A549 (cell line): ENCODE results near the gene SLC44A2. TPM values are rescaled to one million over a fixed set of nuclear protein-coding genes. Genes with fewer than 3 reads are reported as not detected.
A peak's percentile ranks its signal among the peaks of the same experiment; 100 is the strongest.

Source experiments
- ATAC-seq, 2 experiments: fragments of 200-7000 bp in 1 of 2; fragments of >200 bp in 1 of 2; cut with Nextera tagmentation in 1 of 2; cut with Tn5 transposase in 1 of 2; 3 replicates each; pipeline versions ENCODE4 v1.8.0 to v1.9.1; 2018 to 2020; ENCODE audit warnings: mild to moderate bottlenecking in 1 of 2, moderate library complexity in 1 of 2
- CTCF ChIA-PET: fragments of 300-600 bp; sonication (Branson Sonifier 250); formaldehyde crosslinking; extraction: SDS; loops from one replicate; lab custom pipeline; 2021; ENCODE audit warnings: antibody characterized with exemption, inconsistent platforms; lab: Yijun Ruan, JAX
- POLR2A ChIA-PET: fragments of 350-600 bp; formaldehyde crosslinking; extraction: SDS; loops from one replicate; lab custom pipeline; 2021; ENCODE audit warnings: antibody characterized with exemption, inconsistent platforms; lab: Yijun Ruan, JAX
- DNase-seq, 2 experiments: peaks; one replicate each; pipeline versions ENCODE4 v3.0.0 to v3.0.0-alpha.2; 2011 to 2016; ENCODE audit warnings: low read depth in 1 of 2, low spot score in 1 of 2
- FAIRE-seq: peaks from 2 replicates; lab custom pipeline; 2011; peaks lifted over from hg19 to GRCh38; lab: Jason Lieb, UNC
- H3K27ac ChIP-seq, 2 experiments: fragments of >200 bp; sonication (Bioruptor Twin); formaldehyde crosslinking; 3 replicates each; pipeline ENCODE4 v1.5.1; 2016 to 2017
- H3K4me1 ChIP-seq: fragments of >200 bp; sonication (Bioruptor Twin); formaldehyde crosslinking; 3 replicates; pipeline ENCODE4 v1.6.1; 2016
- H3K4me2 ChIP-seq: fragments of >200 bp; sonication (Bioruptor Twin); formaldehyde crosslinking; 3 replicates; pipeline ENCODE4 v1.6.1; 2016
- H3K4me3 ChIP-seq: fragments of >200 bp; sonication (Bioruptor Twin); formaldehyde crosslinking; 3 replicates; pipeline ENCODE4 v1.5.1; 2016
- H3K9me3 ChIP-seq: fragments of >200 bp; sonication (Bioruptor Twin); formaldehyde crosslinking; 3 replicates; pipeline ENCODE4 v1.6.1; 2016
- BHLHE40 ChIP-seq: IDR thresholded peaks from 2 replicates; pipeline ENCODE4 v1.6.1; 2012; ENCODE audit warnings: low read depth, low read length, inconsistent platforms
- CBX8 ChIP-seq: fragments of 200-600 bp; sonication (generic); IDR thresholded peaks from 2 replicates; pipeline ENCODE4 v1.6.1; 2016
- CEBPB ChIP-seq, 2 experiments: fragments of >200 bp in 1 of 2; sonication (Bioruptor Twin) in 1 of 2; formaldehyde crosslinking in 1 of 2; IDR thresholded peaks; 2 replicates each; pipeline ENCODE4 v1.6.1; 2012 to 2016
- EHF ChIP-seq: fragments of 250-450 bp; sonication (Bioruptor Pico); IDR thresholded peaks from 2 replicates; pipeline ENCODE4 v1.5.0; 2020; ENCODE audit warnings: mild to moderate bottlenecking
- FOSL2 ChIP-seq, 2 experiments: fragments of 450-650 bp in 1 of 2; fragments of >200 bp in 1 of 2; sonication (Bioruptor Twin) in 1 of 2; formaldehyde crosslinking; IDR thresholded peaks; 2 replicates each; pipeline versions ENCODE4 v1.5.0 to v1.6.1; 2016 to 2020; ENCODE audit warnings: mild to moderate bottlenecking in 1 of 2, moderate library complexity in 1 of 2
- FOXS1 ChIP-seq: fragments of 250-450 bp; sonication (Bioruptor Pico); IDR thresholded peaks from 2 replicates; pipeline ENCODE4 v1.5.0; 2020; ENCODE audit warnings: mild to moderate bottlenecking, moderate library complexity
- HEYL ChIP-seq: fragments of 250-450 bp; sonication (Bioruptor Pico); IDR thresholded peaks from 2 replicates; pipeline ENCODE4 v1.8.0; 2021; ENCODE audit warnings: mild to moderate bottlenecking, moderate library complexity
- HOXA7 ChIP-seq: fragments of 250-450 bp; sonication (Bioruptor Pico); IDR thresholded peaks from 2 replicates; pipeline ENCODE4 v1.5.0; 2020; ENCODE audit warnings: mild to moderate bottlenecking, moderate library complexity
- MAX ChIP-seq: IDR thresholded peaks from 2 replicates; pipeline ENCODE4 v1.6.1; 2012
- POLR2AphosphoS2 ChIP-seq: conservative IDR thresholded peaks from 2 replicates; pipeline ENCODE4 v1.6.1; 2012; ENCODE audit warnings: low read length, improper control_type of control experiment, inconsistent platforms
- RAD21 ChIP-seq, 2 experiments: fragments of >200 bp in 1 of 2; sonication (Bioruptor Twin) in 1 of 2; formaldehyde crosslinking in 1 of 2; IDR thresholded peaks in 1 of 2; conservative IDR thresholded peaks in 1 of 2; 2 replicates in 1 of 2; 3 replicates in 1 of 2; pipeline ENCODE4 v1.6.1; 2012 to 2018; ENCODE audit warnings: inconsistent platforms in 1 of 2
- RARB ChIP-seq: fragments of 250-450 bp; sonication (Bioruptor Pico); IDR thresholded peaks from 2 replicates; pipeline ENCODE4 v1.8.0; 2021; ENCODE audit warnings: mild to moderate bottlenecking, moderate library complexity
- SREBF2 ChIP-seq: fragments of 450-650 bp; IDR thresholded peaks from 2 replicates; pipeline ENCODE4 v1.6.1; 2014; ENCODE audit warnings: mild to moderate bottlenecking, moderate library complexity
- ZNF302 ChIP-seq: fragments of 250-450 bp; sonication (Bioruptor Pico); IDR thresholded peaks from 2 replicates; pipeline ENCODE4 v1.9.0; 2021; ENCODE audit warnings: inconsistent platforms, mild to moderate bottlenecking, moderate library complexity
- ZSCAN20 ChIP-seq: fragments of 250-450 bp; sonication (Bioruptor Pico); IDR thresholded peaks from 2 replicates; pipeline ENCODE4 v1.8.0; 2022; ENCODE audit warnings: mild to moderate bottlenecking, moderate library complexity
- WGBS: methylation state at CpG from one replicate; pipeline ENCODE4 v1.1.6; 2017; ENCODE audit errors: missing lambda C conversion rate; 5-methylcytosine and 5-hydroxymethylcytosine counted together
- polyA plus RNA-seq, 4 experiments: library from polyadenylated mRNA; depleted of rRNA in 3 of 4; stranded (reverse); fragments of >200 nt; fragmentation: RNase III in 1 of 4; extraction: RNeasy Plus Mini Kit Qiagen cat#74134 plus additional on column Dnase treatment in 1 of 4; gene quantifications; 2 replicates in 3 of 4; 3 replicates in 1 of 4; pipeline ENCODE4 v1.2.3, GENCODE V29; 2011 to 2017

Gene SLC44A2
- polyA plus RNA-seq, 2 of the 4 experiments (the other 2 are of a cell fraction), result 8.3 TPM

- Histone ChIP-seq H3K4me3 (no peak overlapping the region), H3K27ac (no peak overlapping the region), H3K4me2 (no peak overlapping the region), H3K9me3 (no peaks in the 10 kb centered on the region), H3K4me1 (peaks cover 9% of the 10 kb centered on the region; the same call in 1 of the 3 replicates)
- ATAC-seq, result no peak
- ChIA-PET POLR2A (no interaction called here), CTCF (interaction anchor here (0.8 to 1.6 kb wide), 3 partner anchors 17 to 111 kb away, joined by 3 to 9 read pairs (median 6); no protein-coding TSS in a partner anchor)
- FAIRE-seq, result no peak
- DNase-seq, result no peak
- WGBS, result no CpG with 5 or more reads among the region's 5 CpGs
- TF ChIP-seq EHF (CRISPR knock-in tag), result no peak
- no peak for TF ChIP-seq ZSCAN20 (CRISPR knock-in tag)
- no peak for TF ChIP-seq BHLHE40
- no peak for TF ChIP-seq RAD21 (conservative IDR thresholded peaks at IDR 0.05 in 1 of 2, IDR thresholded peaks at IDR 0.05 in 1 of 2)
- no peak for TF ChIP-seq FOSL2 (IDR thresholded peaks at IDR 0.05)
- TF ChIP-seq FOSL2 (CRISPR knock-in tag; IDR thresholded peaks at IDR 0.05), result no peak
- TF ChIP-seq CEBPB (IDR thresholded peaks at IDR 0.05), result no peak
- TF ChIP-seq FOXS1, result no peak
- no peak for TF ChIP-seq RARB (CRISPR knock-in tag)
- TF ChIP-seq HEYL (CRISPR knock-in tag), result no peak
- no peak for TF ChIP-seq SREBF2
- no peak for TF ChIP-seq ZNF302 (CRISPR knock-in tag)
- no peak for TF ChIP-seq HOXA7 (CRISPR knock-in tag)
- TF ChIP-seq MAX, result no peak
- TF ChIP-seq CBX8, result no peak
Observed at GRCh38 chr19:10691883-10692282, 66.5 kb downstream of the SLC44A2 start.

GRCh38 chr19:10692673-10693264 lies 67.4 kb downstream of the SLC44A2 start:
- FAIRE-seq (no peak), ATAC-seq (no peak)
- no peak overlapping the region for H3K27ac ChIP-seq
- 79% methylated on average over 3 of the region's 5 CpGs for WGBS
- CTCF ChIA-PET, result interaction anchor here (0.8 to 1.6 kb wide), 5 partner anchors 11 to 120 kb away, joined by 3 to 9 read pairs (median 3); no protein-coding TSS in a partner anchor
- TF ChIP-seq POLR2AphosphoS2 (0 out of 2 replicates have a peak, but pooled peaks have one; percentile 5), CBX8 (no peak)
- TF ChIP-seq, all 56 proteins: peak for 1
- Histone ChIP-seq H3K4me2 (no peak overlapping the region), H3K4me3 (no peak overlapping the region), H3K4me1 (peaks cover 9% of the 10 kb centered on the region; the same call in 1 of the 3 replicates), H3K9me3 (no peaks in the 10 kb centered on the region)
- POLR2A ChIA-PET, result no interaction called here
- no peak for DNase-seq

Other genes starting within 250 kb of the SLC44A2 start
- gene TYK2, start 245.0 kb upstream of the SLC44A2 start, polyA plus RNA-seq (2011; rRNA removed), result 17.0 and 41.4 TPM in 2 replicates
- 51.9 to 65.6 TPM (median 57.1 TPM) in 3 replicates for gene TYK2, start 245.0 kb upstream of the SLC44A2 start, polyA plus RNA-seq (2017; fragmentation: RNase III; extraction: RNeasy Plus Mini Kit Qiagen cat#74134 plus additional on column Dnase treatment)
- 125 and 152 TPM in 2 replicates for gene CDC37, start 222.0 kb upstream of the SLC44A2 start, polyA plus RNA-seq (2011; rRNA removed)
- gene CDC37, start 222.0 kb upstream of the SLC44A2 start, polyA plus RNA-seq (2017; fragmentation: RNase III; extraction: RNeasy Plus Mini Kit Qiagen cat#74134 plus additional on column Dnase treatment), result 214 to 236 TPM (median 220 TPM) in 3 replicates
- gene PDE4A, start 205.0 kb upstream of the SLC44A2 start, polyA plus RNA-seq (2011; rRNA removed), result 1.2 and 2.2 TPM in 2 replicates
- gene PDE4A, start 205.0 kb upstream of the SLC44A2 start, polyA plus RNA-seq (2017; fragmentation: RNase III; extraction: RNeasy Plus Mini Kit Qiagen cat#74134 plus additional on column Dnase treatment), result 3.7 to 3.9 TPM (median 3.9 TPM) in 3 replicates
- gene KEAP1, start 122.2 kb upstream of the SLC44A2 start, polyA plus RNA-seq (2011; rRNA removed), result 49.3 and 60.6 TPM in 2 replicates
- gene KEAP1, start 122.2 kb upstream of the SLC44A2 start, polyA plus RNA-seq (2017; fragmentation: RNase III; extraction: RNeasy Plus Mini Kit Qiagen cat#74134 plus additional on column Dnase treatment), result 67.7 to 73.6 TPM (median 72.1 TPM) in 3 replicates
- 0.99 and 2.1 TPM in 2 replicates for gene S1PR5, start 108.1 kb upstream of the SLC44A2 start, polyA plus RNA-seq (2011; rRNA removed)
- 3.0 to 3.8 TPM (median 3.1 TPM) in 3 replicates for gene S1PR5, start 108.1 kb upstream of the SLC44A2 start, polyA plus RNA-seq (2017; fragmentation: RNase III; extraction: RNeasy Plus Mini Kit Qiagen cat#74134 plus additional on column Dnase treatment)
- 6.9 and 7.3 TPM in 2 replicates for gene ATG4D, start 81.6 kb upstream of the SLC44A2 start, polyA plus RNA-seq (2011; rRNA removed)
- gene ATG4D, start 81.6 kb upstream of the SLC44A2 start, polyA plus RNA-seq (2017; fragmentation: RNase III; extraction: RNeasy Plus Mini Kit Qiagen cat#74134 plus additional on column Dnase treatment), result 10.4 to 12.4 TPM (median 10.7 TPM) in 3 replicates
- gene KRI1, start 59.5 kb upstream of the SLC44A2 start, polyA plus RNA-seq (2011; rRNA removed), result 10.6 and 21.6 TPM in 2 replicates
- 23.2 to 25.6 TPM (median 25.2 TPM) in 3 replicates for gene KRI1, start 59.5 kb upstream of the SLC44A2 start, polyA plus RNA-seq (2017; fragmentation: RNase III; extraction: RNeasy Plus Mini Kit Qiagen cat#74134 plus additional on column Dnase treatment)
- 2.6 and 3.1 TPM in 2 replicates for gene CDKN2D, start 56.6 kb upstream of the SLC44A2 start, polyA plus RNA-seq (2011; rRNA removed)
- 3.9 to 4.3 TPM (median 4.1 TPM) in 3 replicates for gene CDKN2D, start 56.6 kb upstream of the SLC44A2 start, polyA plus RNA-seq (2017; fragmentation: RNase III; extraction: RNeasy Plus Mini Kit Qiagen cat#74134 plus additional on column Dnase treatment)
- gene AP1M2, start 38.2 kb upstream of the SLC44A2 start, polyA plus RNA-seq (2011; rRNA removed), result 13.0 and 17.4 TPM in 2 replicates
- 44.8 to 53.1 TPM (median 45.0 TPM) in 3 replicates for gene AP1M2, start 38.2 kb upstream of the SLC44A2 start, polyA plus RNA-seq (2017; fragmentation: RNase III; extraction: RNeasy Plus Mini Kit Qiagen cat#74134 plus additional on column Dnase treatment)
- 174 and 197 TPM in 2 replicates for gene ILF3, start 28.8 kb downstream of the SLC44A2 start, polyA plus RNA-seq (2011; rRNA removed)
- gene ILF3, start 28.8 kb downstream of the SLC44A2 start, polyA plus RNA-seq (2017; fragmentation: RNase III; extraction: RNeasy Plus Mini Kit Qiagen cat#74134 plus additional on column Dnase treatment), result 137 to 151 TPM (median 142 TPM) in 3 replicates
- gene QTRT1, start 75.9 kb downstream of the SLC44A2 start, polyA plus RNA-seq (2011; rRNA removed), result 23.6 and 24.3 TPM in 2 replicates
- gene QTRT1, start 75.9 kb downstream of the SLC44A2 start, polyA plus RNA-seq (2017; fragmentation: RNase III; extraction: RNeasy Plus Mini Kit Qiagen cat#74134 plus additional on column Dnase treatment), result 42.2 to 47.6 TPM (median 42.5 TPM) in 3 replicates
- gene DNM2, start 92.5 kb downstream of the SLC44A2 start, polyA plus RNA-seq (2011; rRNA removed), result 32.9 and 52.4 TPM in 2 replicates
- gene DNM2, start 92.5 kb downstream of the SLC44A2 start, polyA plus RNA-seq (2017; fragmentation: RNase III; extraction: RNeasy Plus Mini Kit Qiagen cat#74134 plus additional on column Dnase treatment), result 55.8 to 58.5 TPM (median 57.3 TPM) in 3 replicates
- gene TMED1, start 210.7 kb downstream of the SLC44A2 start, polyA plus RNA-seq (2011; rRNA removed), result 29.3 and 29.9 TPM in 2 replicates
- gene TMED1, start 210.7 kb downstream of the SLC44A2 start, polyA plus RNA-seq (2017; fragmentation: RNase III; extraction: RNeasy Plus Mini Kit Qiagen cat#74134 plus additional on column Dnase treatment), result 36.2 to 37.4 TPM (median 37.0 TPM) in 3 replicates
- gene C19orf38, start 222.9 kb downstream of the SLC44A2 start, polyA plus RNA-seq (2011; rRNA removed), result 0.13 and 0.40 TPM in 2 replicates
- 0.09 to 0.12 TPM (median 0.10 TPM) in 3 replicates for gene C19orf38, start 222.9 kb downstream of the SLC44A2 start, polyA plus RNA-seq (2017; fragmentation: RNase III; extraction: RNeasy Plus Mini Kit Qiagen cat#74134 plus additional on column Dnase treatment)
- gene CARM1, start 246.0 kb downstream of the SLC44A2 start, polyA plus RNA-seq (2011; rRNA removed), result 14.3 and 15.2 TPM in 2 replicates
- gene CARM1, start 246.0 kb downstream of the SLC44A2 start, polyA plus RNA-seq (2017; fragmentation: RNase III; extraction: RNeasy Plus Mini Kit Qiagen cat#74134 plus additional on column Dnase treatment), result 31.4 to 32.2 TPM (median 31.8 TPM) in 3 replicates